Peyer's patch (tissue), 4 donors: Measurements from ENCODE around the gene DISC1. TPM values are rescaled to one million over a fixed set of nuclear protein-coding genes. Genes with fewer than 3 reads are reported as not detected.

Experiments used
- DNase-seq, 3 donors: peaks; one replicate each; pipeline ENCODE4 v3.0.0-alpha.2; 2017 to 2019
- H3K27ac ChIP-seq, 4 donors: fragments of 200-600 bp; sonication (generic); one replicate each; pipeline ENCODE4 v1.5.1; 2016 to 2019
- H3K27me3 ChIP-seq, 2 donors: fragments of 200-600 bp; sonication (generic); one replicate each; pipeline ENCODE4 v1.5.1; 2019
- H3K36me3 ChIP-seq, 3 donors: fragments of 200-600 bp; sonication (generic); one replicate each; pipeline ENCODE4 v1.5.1; 2016 to 2019
- H3K4me1 ChIP-seq, 4 donors: fragments of 200-600 bp; sonication (generic); one replicate each; pipeline ENCODE4 v1.5.1; 2016 to 2019
- H3K4me3 ChIP-seq, 4 donors: fragments of 200-600 bp; sonication (generic); 1 replicate in 3 of 4; 2 replicates in 1 of 4; pipeline ENCODE4 v1.5.1; 2016 to 2019; ENCODE audit warnings: mild to moderate bottlenecking in 1 of 4
- H3K9me3 ChIP-seq, 4 donors: fragments of 200-600 bp; sonication (generic); one replicate each; pipeline ENCODE4 v1.5.1; 2016 to 2019; ENCODE audit warnings: mild to moderate bottlenecking in 1 of 4
- POLR2A ChIP-seq, 2 donors: fragments of 450-650 bp; IDR thresholded peaks; one replicate each; pipeline ENCODE4 v1.5.1; 2017; ENCODE audit warnings: antibody characterized with exemption in 2 of 2, mild to moderate bottlenecking in 2 of 2, moderate library complexity in 2 of 2
- total RNA-seq, 4 donors: library from RNA; depleted of rRNA; stranded (reverse); fragments of >200 nt; gene quantifications; one replicate each; pipeline ENCODE4 v1.1.0, GENCODE V29; 2016
- TF ChIP-seq, protein P1 (sequence below), 6 experiments: fragments of 450-650 bp in 4 of 6; fragments of 200-600 bp in 2 of 6; sonication (generic) in 1 of 6; IDR thresholded peaks; one replicate each; pipeline ENCODE4 v1.5.1; 2017 to 2019; ENCODE audit warnings: antibody characterized with exemption in 6 of 6, mild to moderate bottlenecking in 3 of 6, moderate library complexity in 1 of 6

The DISC1 gene
- total RNA-seq, 4 donors from 2014 or later, result 2.3 to 39.6 (median 5.6) TPM

- no peak overlapping the region for H3K27ac ChIP-seq
- no peak overlapping the region for H3K4me3 ChIP-seq
- no peaks in the 10 kb centered on the region for H3K9me3 ChIP-seq
- H3K27me3 ChIP-seq, result no peaks in the 10 kb centered on the region
- no peak for DNase-seq
- no peak for TF ChIP-seq POLR2A (IDR thresholded peaks at IDR 0.05)
- no peaks in the 10 kb centered on the region for H3K36me3 ChIP-seq
- H3K4me1 ChIP-seq, result no peaks in the 10 kb centered on the region
These were observed 347.2 kb downstream of the DISC1 start for GRCh38 chr1:231973830-231974229.

- Histone ChIP-seq H3K27me3 (no peaks in the 10 kb centered on the region), H3K4me1 (no peaks in the 10 kb centered on the region), H3K27ac (no peak overlapping the region), H3K4me3 (no peak overlapping the region), H3K36me3 (no peaks in the 10 kb centered on the region), H3K9me3 (no peaks in the 10 kb centered on the region)
- DNase-seq, result no peak
- TF ChIP-seq POLR2A (IDR thresholded peaks at IDR 0.05), result no peak
- TF ChIP-seq, protein P1, sequence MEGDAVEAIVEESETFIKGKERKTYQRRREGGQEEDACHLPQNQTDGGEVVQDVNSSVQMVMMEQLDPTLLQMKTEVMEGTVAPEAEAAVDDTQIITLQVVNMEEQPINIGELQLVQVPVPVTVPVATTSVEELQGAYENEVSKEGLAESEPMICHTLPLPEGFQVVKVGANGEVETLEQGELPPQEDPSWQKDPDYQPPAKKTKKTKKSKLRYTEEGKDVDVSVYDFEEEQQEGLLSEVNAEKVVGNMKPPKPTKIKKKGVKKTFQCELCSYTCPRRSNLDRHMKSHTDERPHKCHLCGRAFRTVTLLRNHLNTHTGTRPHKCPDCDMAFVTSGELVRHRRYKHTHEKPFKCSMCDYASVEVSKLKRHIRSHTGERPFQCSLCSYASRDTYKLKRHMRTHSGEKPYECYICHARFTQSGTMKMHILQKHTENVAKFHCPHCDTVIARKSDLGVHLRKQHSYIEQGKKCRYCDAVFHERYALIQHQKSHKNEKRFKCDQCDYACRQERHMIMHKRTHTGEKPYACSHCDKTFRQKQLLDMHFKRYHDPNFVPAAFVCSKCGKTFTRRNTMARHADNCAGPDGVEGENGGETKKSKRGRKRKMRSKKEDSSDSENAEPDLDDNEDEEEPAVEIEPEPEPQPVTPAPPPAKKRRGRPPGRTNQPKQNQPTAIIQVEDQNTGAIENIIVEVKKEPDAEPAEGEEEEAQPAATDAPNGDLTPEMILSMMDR (IDR thresholded peaks at IDR 0.05), result no peak
These were observed 349.6 kb downstream of the DISC1 start for GRCh38 chr1:231976231-231976630.

DNA sequence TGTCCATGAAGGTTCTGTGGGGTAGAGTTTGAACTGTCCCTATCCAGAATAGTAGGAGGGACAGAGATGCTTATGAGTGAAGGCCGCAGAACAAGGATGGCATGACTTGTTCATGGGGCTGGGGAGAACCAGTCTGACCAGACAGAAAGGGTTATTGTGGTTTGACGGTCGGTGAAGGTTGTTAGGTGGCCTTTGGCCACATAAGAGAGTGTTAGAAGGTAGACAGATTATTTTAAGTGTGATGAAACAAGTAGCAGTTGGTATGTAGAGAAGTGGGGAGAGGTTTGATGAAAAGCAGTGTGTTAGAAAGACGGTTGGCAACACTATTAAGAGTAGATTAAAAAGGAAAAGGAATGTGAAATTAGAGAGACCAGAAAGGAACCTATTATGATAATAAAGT is 355.1 kb downstream of the DISC1 start:
- TF ChIP-seq POLR2A (IDR thresholded peaks at IDR 0.05), result no peak
- TF ChIP-seq, protein P1 (IDR thresholded peaks at IDR 0.05), result no peak
- Histone ChIP-seq H3K27me3 (no peaks in the 10 kb centered on the region), H3K9me3 (no peaks in the 10 kb centered on the region), H3K36me3 (no peaks in the 10 kb centered on the region), H3K27ac (no peak overlapping the region), H3K4me3 (no peak overlapping the region), H3K4me1 (no peaks in the 10 kb centered on the region)
- DNase-seq, result no peak

GRCh38 chr1:231982871-231983587 is 356.4 kb downstream of the DISC1 start:
- DNase-seq, result no peak
- TF ChIP-seq, protein P1 (IDR thresholded peaks at IDR 0.05), result no peak
- TF ChIP-seq POLR2A (IDR thresholded peaks at IDR 0.05), result no peak
- Histone ChIP-seq H3K4me1 (no peaks in the 10 kb centered on the region), H3K9me3 (no peaks in the 10 kb centered on the region), H3K27ac (no peak overlapping the region), H3K36me3 (no peaks in the 10 kb centered on the region), H3K27me3 (no peaks in the 10 kb centered on the region), H3K4me3 (no peak overlapping the region)

DNA sequence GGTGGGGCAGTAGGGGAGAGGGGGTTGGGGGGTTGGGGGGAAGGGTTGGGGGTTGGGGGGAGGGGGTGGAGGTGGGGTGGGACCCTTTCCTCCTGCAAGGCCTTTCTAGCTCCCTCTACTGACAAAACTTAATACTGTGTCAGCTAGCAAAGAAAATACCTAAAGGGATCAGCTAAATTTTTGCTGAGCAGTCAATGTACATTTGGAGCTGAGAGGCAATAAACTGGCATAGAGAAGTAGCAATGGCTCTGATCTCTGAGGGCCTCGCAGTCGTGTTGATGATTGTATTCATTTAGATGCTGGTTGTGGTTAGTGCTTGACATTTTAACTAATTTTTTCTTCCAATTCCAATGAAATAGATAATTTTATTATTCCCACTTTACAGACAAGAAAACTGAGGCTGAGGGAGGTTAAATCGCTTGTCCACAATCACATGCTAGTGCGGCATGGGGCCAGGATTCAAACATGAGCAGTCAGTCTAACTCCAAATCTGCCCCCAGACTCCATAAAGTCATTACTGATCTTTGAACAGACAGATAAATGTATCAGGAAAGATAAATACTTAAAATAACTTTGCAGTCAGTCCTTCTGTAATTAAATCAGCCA is 357.1 kb downstream of the DISC1 start:
- no peak overlapping the region for H3K4me3 ChIP-seq
- TF ChIP-seq, protein P1 (IDR thresholded peaks at IDR 0.05), result no peak
- TF ChIP-seq POLR2A (IDR thresholded peaks at IDR 0.05), result no peak
- no peaks in the 10 kb centered on the region for H3K4me1 ChIP-seq
- no peaks in the 10 kb centered on the region for H3K27me3 ChIP-seq
- no peaks in the 10 kb centered on the region for H3K36me3 ChIP-seq
- no peak overlapping the region for H3K27ac ChIP-seq
- DNase-seq, result no peak
- H3K9me3 ChIP-seq, result no peaks in the 10 kb centered on the region

GRCh38 chr1:231985296-231986023 is 358.9 kb downstream of the DISC1 start:
- Histone ChIP-seq H3K9me3 (no peaks in the 10 kb centered on the region), H3K36me3 (no peaks in the 10 kb centered on the region), H3K27me3 (no peaks in the 10 kb centered on the region), H3K4me3 (no peak overlapping the region), H3K27ac (no peak overlapping the region), H3K4me1 (no peaks in the 10 kb centered on the region)
- TF ChIP-seq, protein P1 (IDR thresholded peaks at IDR 0.05), result no peak
- no peak for TF ChIP-seq POLR2A (IDR thresholded peaks at IDR 0.05)
- no peak for DNase-seq
